GM21423 (cell line): ENCODE results near the gene COX5A.
"Not testable (repeated sequence)": the region's sequence is repeated elsewhere in the genome, so short reads cannot be mapped to it uniquely, and the experiment has no call there.

Experiments used
- ATAC-seq: cut with Tn5 transposase; IDR thresholded peaks from one replicate; pipeline ENCODE4 v1.9.1; 2021; ENCODE audit warnings: mild to moderate bottlenecking, moderate library complexity; ENCODE audit not compliant: unreplicated experiment

Gene COX5A

GRCh38 chr15:74902295-74903075 lies 35.4 kb downstream of the COX5A start:
- ATAC-seq: no peak

- no peak for ATAC-seq
These were observed 36.2 kb downstream of the COX5A start for GRCh38 chr15:74901612-74902063.

GRCh38 chr15:74897300-74897701 lies 40.6 kb downstream of the COX5A start:
- ATAC-seq: no peak

GRCh38 chr15:74896316-74896715 lies 41.6 kb downstream of the COX5A start:
- ATAC-seq: no peak

GRCh38 chr15:74895830-74896229 lies 42.0 kb downstream of the COX5A start:
- no peak for ATAC-seq

- ATAC-seq: not testable (repeated sequence)
These were observed 43.5 kb downstream of the COX5A start for GRCh38 chr15:74894383-74894782.

GRCh38 chr15:74893627-74894026 lies 44.2 kb downstream of the COX5A start:
- ATAC-seq: no peak

- ATAC-seq: no peak
These were observed 44.9 kb downstream of the COX5A start for GRCh38 chr15:74892931-74893330.

GRCh38 chr15:74892313-74892712 lies 45.6 kb downstream of the COX5A start:
- no peak for ATAC-seq

GRCh38 chr15:74891469-74891868 lies 46.4 kb downstream of the COX5A start:
- no peak for ATAC-seq

- ATAC-seq: no peak
These were observed 47.3 kb downstream of the COX5A start for GRCh38 chr15:74890665-74890960.

GRCh38 chr15:74889883-74890664 lies 47.8 kb downstream of the COX5A start, which contains the start of gene MPI:
MPI (plus strand) TSS chr15:74890042; CDS start chr15:74890074, 32 bp downstream.
- ATAC-seq: peak; percentile 86

GRCh38 chr15:74889390-74889882 lies 48.4 kb downstream of the COX5A start:
- no peak for ATAC-seq

GRCh38 chr15:74888716-74889115 lies 49.2 kb downstream of the COX5A start:
- no peak for ATAC-seq

GRCh38 chr15:74887537-74888193 lies 50.2 kb downstream of the COX5A start:
- not testable (repeated sequence) for ATAC-seq

GRCh38 chr15:74885461-74885860 lies 52.4 kb downstream of the COX5A start:
- no peak for ATAC-seq

- ATAC-seq: no peak
These were observed 53.2 kb downstream of the COX5A start for GRCh38 chr15:74884428-74885223.

- no peak for ATAC-seq
These were observed 55.3 kb downstream of the COX5A start for GRCh38 chr15:74882528-74882927.

GRCh38 chr15:74878273-74878672 lies 59.6 kb downstream of the COX5A start:
- no peak for ATAC-seq

- no peak for ATAC-seq
These were observed 64.0 kb downstream of the COX5A start for GRCh38 chr15:74873756-74874424.
